RWPE1 (cell line): ENCODE measurements around the gene CHSY1.

ENCODE experiments used
- CTCF ChIA-PET: fragments of 350-600 bp; sonication (Branson Sonifier 250); formaldehyde crosslinking; extraction: SDS; loops from one replicate; lab custom pipeline; 2021; lab: Yijun Ruan, JAX
- POLR2A ChIA-PET: fragments of 400-600 bp; formaldehyde crosslinking; extraction: SDS; loops from one replicate; lab custom pipeline; 2020; ENCODE audit warnings: antibody characterized with exemption; ENCODE audit not compliant: low non-redundant PET; lab: Yijun Ruan, JAX
- DNase-seq: peaks from one replicate; pipeline ENCODE4 v3.0.0; 2012; ENCODE audit warnings: low spot score
- H3K27ac ChIP-seq: fragments of 450-650 bp; 2 replicates; pipeline ENCODE4 v1.5.1; 2017
- TF ChIP-seq, protein P1 (sequence below): fragments of 450-650 bp; conservative IDR thresholded peaks from 2 replicates; pipeline ENCODE4 v1.5.1; 2017; ENCODE audit warnings: low read depth, mild to moderate bottlenecking

The CHSY1 gene

DNA sequence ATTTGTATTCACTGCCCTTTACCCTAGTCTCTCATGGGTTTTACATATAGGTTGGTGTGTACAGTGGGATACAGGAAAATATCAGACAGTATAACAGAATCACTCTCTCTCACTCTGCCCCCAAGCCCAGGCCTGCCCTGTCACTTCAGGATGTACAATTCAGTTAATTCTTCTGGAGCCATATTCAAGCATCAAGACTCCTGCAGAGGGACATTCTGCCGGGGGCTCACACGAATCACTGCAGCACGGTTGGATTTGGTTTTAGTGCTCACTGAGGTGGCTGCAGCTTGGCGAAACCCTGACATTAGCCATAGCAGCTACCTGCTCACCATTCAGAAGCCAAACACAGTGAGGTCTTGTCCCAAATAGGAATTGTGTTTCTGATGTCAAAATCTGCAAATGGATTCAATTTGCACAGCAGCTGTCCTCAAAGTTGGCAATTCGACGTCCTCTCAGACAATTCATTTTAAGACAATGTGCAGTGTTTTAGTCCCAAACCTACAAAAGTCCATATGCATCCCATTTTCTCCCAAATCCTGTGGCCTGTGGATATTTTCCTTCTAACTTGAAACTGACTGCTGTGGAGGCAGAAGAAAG, 82.9 kb downstream of the CHSY1 start:
- POLR2A ChIA-PET: no interaction called here
- no peak for DNase-seq
- CTCF ChIA-PET: no interaction called here
- H3K27ac ChIP-seq: peak overlapping the region; percentile 96
- TF ChIP-seq, protein P1, sequence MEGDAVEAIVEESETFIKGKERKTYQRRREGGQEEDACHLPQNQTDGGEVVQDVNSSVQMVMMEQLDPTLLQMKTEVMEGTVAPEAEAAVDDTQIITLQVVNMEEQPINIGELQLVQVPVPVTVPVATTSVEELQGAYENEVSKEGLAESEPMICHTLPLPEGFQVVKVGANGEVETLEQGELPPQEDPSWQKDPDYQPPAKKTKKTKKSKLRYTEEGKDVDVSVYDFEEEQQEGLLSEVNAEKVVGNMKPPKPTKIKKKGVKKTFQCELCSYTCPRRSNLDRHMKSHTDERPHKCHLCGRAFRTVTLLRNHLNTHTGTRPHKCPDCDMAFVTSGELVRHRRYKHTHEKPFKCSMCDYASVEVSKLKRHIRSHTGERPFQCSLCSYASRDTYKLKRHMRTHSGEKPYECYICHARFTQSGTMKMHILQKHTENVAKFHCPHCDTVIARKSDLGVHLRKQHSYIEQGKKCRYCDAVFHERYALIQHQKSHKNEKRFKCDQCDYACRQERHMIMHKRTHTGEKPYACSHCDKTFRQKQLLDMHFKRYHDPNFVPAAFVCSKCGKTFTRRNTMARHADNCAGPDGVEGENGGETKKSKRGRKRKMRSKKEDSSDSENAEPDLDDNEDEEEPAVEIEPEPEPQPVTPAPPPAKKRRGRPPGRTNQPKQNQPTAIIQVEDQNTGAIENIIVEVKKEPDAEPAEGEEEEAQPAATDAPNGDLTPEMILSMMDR: no peak

DNA sequence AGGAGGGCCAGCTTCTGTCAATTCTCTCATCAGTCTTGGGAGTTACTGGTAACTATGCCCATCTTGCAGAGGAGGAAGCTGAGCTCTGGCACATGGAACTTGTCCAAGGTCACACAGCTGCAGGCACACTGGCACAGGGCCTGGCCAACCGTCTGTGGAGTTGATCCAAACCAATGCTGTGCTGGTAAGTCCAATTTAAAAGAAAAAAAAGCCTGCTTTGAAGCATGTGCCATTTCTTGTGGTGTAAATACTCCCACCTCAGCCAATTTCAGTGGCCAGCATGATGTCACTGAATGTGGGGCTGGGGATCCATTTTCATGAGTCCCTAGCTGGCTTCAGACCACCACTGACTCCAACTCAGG, 83.4 kb downstream of the CHSY1 start:
- peak overlapping the region; percentile 96 for H3K27ac ChIP-seq
- ChIA-PET POLR2A (no interaction called here), CTCF (no interaction called here)
- no peak for DNase-seq
- TF ChIP-seq, protein P1: no peak

DNA sequence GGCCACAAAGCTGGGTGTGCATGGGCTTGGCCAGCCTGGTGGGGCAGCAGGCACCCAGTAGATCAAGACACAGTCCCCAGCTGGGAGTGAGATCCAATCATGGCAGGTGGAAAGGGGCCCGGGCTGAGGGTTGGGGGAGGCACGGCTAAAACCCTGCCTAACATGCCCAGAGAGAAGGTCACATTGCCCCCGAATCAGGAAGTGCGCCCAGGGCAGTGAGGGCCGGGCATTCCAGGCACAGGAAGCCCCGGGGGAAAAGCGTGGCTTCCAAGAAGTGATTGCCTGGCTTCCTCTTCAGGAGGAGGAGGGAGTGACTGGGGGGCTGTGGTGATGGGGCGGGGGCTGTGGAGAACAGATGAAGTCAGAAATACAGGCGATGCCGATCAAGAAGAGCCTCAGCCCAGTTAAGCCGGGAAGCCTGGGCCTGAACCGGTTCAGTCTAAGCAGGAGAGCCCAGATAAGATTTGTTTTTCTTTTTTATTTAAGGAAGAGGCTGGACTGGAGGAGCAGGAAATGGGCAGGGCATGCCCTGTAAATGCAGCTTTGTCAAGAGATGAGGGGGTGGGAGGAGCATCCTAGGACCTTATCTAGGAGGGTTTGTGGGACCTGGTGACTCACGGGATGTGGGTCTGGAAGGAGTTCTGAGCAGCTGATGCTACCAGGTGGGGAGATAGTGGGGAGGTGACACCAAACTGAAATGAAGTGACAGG, 83.9 kb downstream of the CHSY1 start:
- peak overlapping the region; percentile 96 for H3K27ac ChIP-seq
- CTCF ChIA-PET: interaction anchor here (0.6 kb wide), 1 partner anchor 360 kb away, joined by 4 read pairs; no protein-coding TSS in a partner anchor
- peak; percentile 87 for DNase-seq
- POLR2A ChIA-PET: no interaction called here
- TF ChIP-seq, protein P1: no peak

DNA sequence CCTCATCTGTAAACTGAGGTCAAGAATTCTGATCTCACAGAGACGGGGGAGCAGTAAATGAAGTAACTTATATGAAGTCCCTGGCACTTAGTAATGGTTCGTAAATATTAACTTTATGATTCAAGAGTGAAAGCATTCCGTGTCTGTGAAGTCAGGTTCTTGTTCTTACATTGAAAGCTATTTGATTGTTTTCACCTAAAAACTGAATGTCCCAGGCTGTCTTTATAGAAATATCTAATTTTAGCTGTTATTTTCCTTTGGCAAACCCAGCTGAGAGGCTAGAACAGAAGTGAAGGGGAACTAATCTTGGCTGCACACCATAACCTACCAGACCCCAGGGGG, 84.5 kb downstream of the CHSY1 start:
- ChIA-PET CTCF (interaction anchor here (0.6 to 0.7 kb wide), 2 partner anchors 91 to 359 kb away, joined by 4 read pairs; no protein-coding TSS in a partner anchor), POLR2A (no interaction called here)
- no peak for DNase-seq
- peak overlapping the region; percentile 96 for H3K27ac ChIP-seq
- TF ChIP-seq, protein P1: no peak

DNA sequence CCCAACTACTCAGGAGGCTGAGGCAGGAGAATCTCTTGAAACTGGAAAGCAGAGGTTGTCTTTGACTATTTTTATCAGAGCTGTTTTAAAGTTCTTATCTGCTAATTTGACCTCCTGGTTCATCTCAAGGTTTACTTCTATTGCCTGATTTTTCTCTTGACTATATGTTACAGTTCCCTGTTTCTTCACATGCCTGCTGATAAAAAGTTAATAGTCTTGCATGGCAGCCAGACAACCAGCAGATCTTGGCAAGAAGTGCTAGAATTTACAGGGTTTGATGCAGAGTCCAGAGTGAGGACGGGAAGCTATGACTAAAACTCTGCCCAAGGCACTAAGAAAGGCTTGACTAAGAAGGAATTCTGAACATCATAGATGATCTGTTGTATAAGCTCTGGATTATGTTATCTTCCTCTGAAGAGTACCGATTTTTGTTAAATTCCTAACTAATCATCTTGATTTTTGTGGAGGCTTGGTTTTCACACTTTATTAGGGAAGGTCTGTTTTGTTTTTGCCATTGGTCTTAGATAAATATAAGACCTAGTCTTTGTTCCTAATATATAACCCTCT, 85.9 kb downstream of the CHSY1 start:
- no peak overlapping the region for H3K27ac ChIP-seq
- ChIA-PET POLR2A (no interaction called here), CTCF (no interaction called here)
- DNase-seq: no peak
- TF ChIP-seq, protein P1: no peak

DNA sequence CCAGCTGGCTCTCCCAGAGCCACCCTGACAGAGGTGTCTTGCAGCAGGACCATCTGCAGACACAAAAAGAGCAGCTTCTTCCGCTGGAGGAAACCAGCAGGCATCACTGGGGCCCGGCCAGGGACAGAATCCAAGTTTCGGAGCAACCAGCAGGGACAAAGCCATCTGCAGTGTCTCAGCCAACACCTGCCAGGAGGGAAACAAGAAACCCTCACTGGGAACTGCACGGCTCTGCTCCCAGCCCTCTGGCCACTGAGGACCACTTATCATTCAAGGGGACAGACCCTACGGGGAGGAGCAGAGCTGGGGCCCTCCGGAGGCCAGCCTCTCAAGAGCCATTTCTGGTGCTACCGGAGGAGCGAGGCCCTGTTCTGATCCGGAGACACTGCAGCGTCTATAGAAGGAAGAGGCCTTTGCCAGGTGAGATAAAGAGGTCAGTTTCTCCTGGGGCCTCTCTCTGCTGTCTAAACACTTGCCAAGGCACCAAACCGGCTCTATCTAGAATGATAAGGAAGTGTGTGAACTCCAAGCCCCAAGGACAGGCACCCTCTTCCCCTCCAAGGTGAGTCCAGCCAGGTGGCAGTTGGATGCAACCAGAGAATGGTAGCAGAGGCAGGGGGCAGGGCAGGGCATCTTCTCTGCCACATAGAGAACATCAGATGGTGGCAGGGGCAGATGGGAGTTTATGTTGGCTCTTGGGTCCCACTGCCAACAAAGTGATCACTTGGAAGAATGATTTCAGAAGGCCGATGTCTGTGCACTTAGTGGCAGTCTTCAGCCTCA, 89.0 kb downstream of the CHSY1 start:
- no peak overlapping the region; the same call in 1 of the 2 replicates for H3K27ac ChIP-seq
- ChIA-PET POLR2A (no interaction called here), CTCF (interaction anchor here (0.6 kb wide), 1 partner anchor 73 kb away, joined by 4 read pairs; no protein-coding TSS in a partner anchor)
- DNase-seq: no peak
- TF ChIP-seq, protein P1: no peak
